ENCODE results near the gene ALDH1L1.

The ALDH1L1 gene

GRCh38 chr3:126180477-126181397 lies at the start of gene ALDH1L1:
TSS of gene ALDH1L1 (minus strand) at chr3:126180586. CDS start at chr3:126160979, 19,607 bp downstream.
- DNase-seq: peak; percentile 71

GRCh38 chr3:126226374-126226773 lies 46.0 kb upstream of the ALDH1L1 start:
- no peak for DNase-seq

- no peak for DNase-seq
Measured at GRCh38 chr3:126216416-126216815, 36.0 kb upstream of the ALDH1L1 start.

GRCh38 chr3:126213379-126214028 lies 33.1 kb upstream of the ALDH1L1 start:
- DNase-seq: no peak

- peak; percentile 65 for DNase-seq
Measured at GRCh38 chr3:126212620-126213378, 32.4 kb upstream of the ALDH1L1 start.

- no peak for DNase-seq
Measured at GRCh38 chr3:126212250-126212619, 31.8 kb upstream of the ALDH1L1 start.

GRCh38 chr3:126211569-126211968 lies 31.2 kb upstream of the ALDH1L1 start:
- no peak for DNase-seq

- no peak for DNase-seq
Measured at GRCh38 chr3:126210606-126211005, 30.2 kb upstream of the ALDH1L1 start.

- DNase-seq: no peak
Measured at GRCh38 chr3:126209741-126210140, 29.4 kb upstream of the ALDH1L1 start.

GRCh38 chr3:126208606-126209256 lies 28.3 kb upstream of the ALDH1L1 start:
- DNase-seq: peak; percentile 45

GRCh38 chr3:126208182-126208581 lies 27.8 kb upstream of the ALDH1L1 start:
- no peak for DNase-seq

GRCh38 chr3:126207166-126207565 lies 26.8 kb upstream of the ALDH1L1 start:
- no peak for DNase-seq

GRCh38 chr3:126205717-126206655 lies 25.6 kb upstream of the ALDH1L1 start:
- DNase-seq: no peak

GRCh38 chr3:126202680-126203079 lies 22.3 kb upstream of the ALDH1L1 start:
- no peak for DNase-seq

- DNase-seq: no peak
Measured at GRCh38 chr3:126202276-126202675, 21.9 kb upstream of the ALDH1L1 start.

- no peak for DNase-seq
Measured at GRCh38 chr3:126201168-126201567, 20.8 kb upstream of the ALDH1L1 start.

GRCh38 chr3:126200534-126200933 lies 20.1 kb upstream of the ALDH1L1 start:
- no peak for DNase-seq

- DNase-seq: no peak
Measured at GRCh38 chr3:126199256-126199655, 18.9 kb upstream of the ALDH1L1 start.

- peak; percentile 67 for DNase-seq
Measured at GRCh38 chr3:126197854-126198584, 17.6 kb upstream of the ALDH1L1 start.

- no peak for DNase-seq
Measured at GRCh38 chr3:126197343-126197742, 17.0 kb upstream of the ALDH1L1 start.
